ENCODE data around the gene TRMU. TPM values are rescaled to one million over a fixed set of nuclear protein-coding genes. Genes with fewer than 3 reads are reported as not detected.

TRMU gene
- total and polyA plus RNA-seq, 2 experiments from 2014 or later, result 48.3 to 70.4 TPM

GRCh38 chr22:46339956-46340355 is 4.4 kb downstream of the TRMU start (continued):
- TF ChIP-seq ZNF462 (CRISPR knock-in tag; IDR thresholded peaks at IDR 0.05), result no peak
- no peak for TF ChIP-seq CREB1 (CRISPR knock-in tag; IDR thresholded peaks at IDR 0.05; ENCODE audit: low read depth)
- no peak for TF ChIP-seq POLR2AphosphoS5 (IDR thresholded peaks at IDR 0.05; ENCODE audit: low read depth)
- TF ChIP-seq ETS1 (IDR thresholded peaks at IDR 0.05), result no peak
- TF ChIP-seq REST (IDR thresholded peaks at IDR 0.05; ENCODE audit: unreplicated experiment), result no peak
- no peak for TF ChIP-seq EZH2 (IDR thresholded peaks at IDR 0.05; ENCODE audit: low read depth, unreplicated experiment)

All from GM23338 (cell line).